TTC549 (cell line): Measurements from ENCODE around the gene GLB1L3.

ENCODE experiments used
- FAIRE-seq: peaks from 2 replicates; lab custom pipeline; 2012; peaks lifted over from hg19 to GRCh38; lab: Jason Lieb, UNC

Gene GLB1L3

DNA sequence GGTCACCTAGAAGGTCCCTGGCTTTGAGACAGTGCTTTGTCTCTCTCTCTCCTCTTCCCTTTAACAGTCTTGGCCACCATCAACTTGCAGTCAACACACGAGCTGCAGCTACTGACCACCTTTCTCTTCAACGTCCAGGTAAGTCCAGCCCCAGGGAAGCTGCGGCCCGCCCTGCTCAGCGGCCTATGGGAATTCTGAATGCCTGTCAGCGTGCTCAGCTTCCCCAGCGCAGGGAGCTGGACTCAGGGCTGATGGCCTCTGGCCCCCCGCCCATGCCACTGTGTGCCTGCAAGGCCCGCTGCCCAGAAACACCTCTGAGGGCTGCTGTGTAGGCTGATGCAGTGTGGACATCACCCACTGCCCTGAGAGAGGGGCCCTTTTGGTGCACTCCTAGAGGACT, 88.1 kb downstream of the GLB1L3 start:
- no peak for FAIRE-seq

- FAIRE-seq = no peak
Observed at GRCh38 chr11:134365011-134365925, 89.1 kb downstream of the GLB1L3 start.

- FAIRE-seq = no peak
Observed at GRCh38 chr11:134366254-134366653, 90.1 kb downstream of the GLB1L3 start.

DNA sequence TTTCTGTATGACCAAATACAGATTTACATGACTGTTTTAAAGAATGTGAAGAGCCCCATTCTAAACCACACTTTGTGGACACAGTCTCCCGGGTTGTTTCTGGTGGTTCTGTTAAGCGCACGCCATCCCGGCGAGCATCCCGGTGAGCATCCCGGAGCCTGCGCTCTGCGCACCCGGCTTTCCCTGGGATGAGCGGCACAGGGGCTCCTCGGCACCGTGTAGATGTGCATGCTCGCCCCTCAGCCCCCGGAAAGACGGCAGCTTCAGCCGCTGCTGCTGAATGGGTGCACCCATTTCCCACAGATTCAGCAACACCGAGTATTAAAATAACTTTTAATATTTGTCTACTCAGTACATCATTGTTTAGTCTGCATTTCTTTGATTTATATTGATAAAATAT, 91.6 kb downstream of the GLB1L3 start:
- FAIRE-seq = no peak
